GM13977 (cell line): ENCODE measurements around the gene ZSCAN5A.
"Not testable (repeated sequence)": the region's sequence is repeated elsewhere in the genome, so short reads cannot be mapped to it uniquely, and the experiment has no call there.

ENCODE experiments used
- DNase-seq: peaks from one replicate; pipeline ENCODE4 v3.0.0; 2012; ENCODE audit warnings: low spot score
- in situ Hi-C: fragments of 300-500 bp; cut with MboI; formaldehyde crosslinking; loops from one replicate; pipeline ENCODE4 v1.12.0; 2022; ENCODE audit warnings: low sequenced_read_pairs, low pct_unique_long_range_greater_than_20kb, mixed read lengths, inconsistent platforms; ENCODE audit not compliant: unreplicated experiment
- TF ChIP-seq, protein P1 (sequence below): IDR thresholded peaks from 2 replicates; pipeline ENCODE4 v1.5.1; 2012; ENCODE audit warnings: mild to moderate bottlenecking, control low read depth; ENCODE audit not compliant: insufficient read depth; ENCODE audit errors: extremely low read depth, missing control alignments

The ZSCAN5A gene

GRCh38 chr19:56263319-56263718, 51.3 kb downstream of the ZSCAN5A start:
- no peak for DNase-seq
- TF ChIP-seq, protein P1, sequence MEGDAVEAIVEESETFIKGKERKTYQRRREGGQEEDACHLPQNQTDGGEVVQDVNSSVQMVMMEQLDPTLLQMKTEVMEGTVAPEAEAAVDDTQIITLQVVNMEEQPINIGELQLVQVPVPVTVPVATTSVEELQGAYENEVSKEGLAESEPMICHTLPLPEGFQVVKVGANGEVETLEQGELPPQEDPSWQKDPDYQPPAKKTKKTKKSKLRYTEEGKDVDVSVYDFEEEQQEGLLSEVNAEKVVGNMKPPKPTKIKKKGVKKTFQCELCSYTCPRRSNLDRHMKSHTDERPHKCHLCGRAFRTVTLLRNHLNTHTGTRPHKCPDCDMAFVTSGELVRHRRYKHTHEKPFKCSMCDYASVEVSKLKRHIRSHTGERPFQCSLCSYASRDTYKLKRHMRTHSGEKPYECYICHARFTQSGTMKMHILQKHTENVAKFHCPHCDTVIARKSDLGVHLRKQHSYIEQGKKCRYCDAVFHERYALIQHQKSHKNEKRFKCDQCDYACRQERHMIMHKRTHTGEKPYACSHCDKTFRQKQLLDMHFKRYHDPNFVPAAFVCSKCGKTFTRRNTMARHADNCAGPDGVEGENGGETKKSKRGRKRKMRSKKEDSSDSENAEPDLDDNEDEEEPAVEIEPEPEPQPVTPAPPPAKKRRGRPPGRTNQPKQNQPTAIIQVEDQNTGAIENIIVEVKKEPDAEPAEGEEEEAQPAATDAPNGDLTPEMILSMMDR, result no peak
- in situ Hi-C loops, result no loop called here

- DNase-seq, in situ Hi-C loops: not testable (repeated sequence)
Measured at GRCh38 chr19:56261932-56262331, 52.7 kb downstream of the ZSCAN5A start.

DNA sequence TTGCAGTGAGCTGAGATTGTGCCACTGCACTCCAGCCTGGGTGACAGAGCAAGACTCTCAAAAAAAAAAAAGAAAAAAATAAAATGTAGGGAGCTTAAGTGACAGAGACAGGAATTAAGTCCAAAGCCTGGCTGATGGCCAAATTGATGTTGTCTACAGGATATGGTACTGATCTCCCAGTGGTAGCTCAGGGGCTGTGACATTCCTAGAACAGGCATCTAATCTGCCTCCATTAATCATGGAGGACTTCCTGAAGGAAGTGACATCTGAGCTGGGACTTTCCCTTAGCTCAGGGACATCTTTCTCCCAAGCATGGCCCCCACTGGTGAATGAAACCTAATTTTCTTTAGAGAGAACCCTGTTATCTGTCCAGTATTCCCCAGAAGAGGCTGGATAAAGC, 53.5 kb downstream of the ZSCAN5A start:
- TF ChIP-seq, protein P1, result no peak
- in situ Hi-C loops, result no loop called here
- DNase-seq, result no peak

DNA sequence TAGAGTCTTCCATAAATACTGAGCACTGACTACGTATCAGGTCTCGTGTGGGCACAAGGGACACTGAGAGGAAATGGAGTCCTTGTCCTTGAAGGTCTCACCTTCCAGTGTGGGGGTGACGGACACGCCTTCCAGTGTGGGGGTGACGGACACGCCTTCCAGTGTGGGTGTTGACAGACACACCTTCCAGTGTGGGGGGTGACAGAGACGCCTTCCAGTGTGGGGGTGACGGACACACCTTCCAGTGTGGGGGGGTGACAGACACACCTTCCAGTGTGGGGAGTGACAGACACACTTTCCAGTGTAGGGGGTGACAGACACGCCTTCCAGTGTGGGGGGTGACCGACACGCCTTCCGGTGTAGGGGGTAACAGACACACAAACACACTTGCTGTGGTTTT, 56.4 kb downstream of the ZSCAN5A start:
- TF ChIP-seq, protein P1, result no peak
- in situ Hi-C loops, result no loop called here
- no peak for DNase-seq

DNA sequence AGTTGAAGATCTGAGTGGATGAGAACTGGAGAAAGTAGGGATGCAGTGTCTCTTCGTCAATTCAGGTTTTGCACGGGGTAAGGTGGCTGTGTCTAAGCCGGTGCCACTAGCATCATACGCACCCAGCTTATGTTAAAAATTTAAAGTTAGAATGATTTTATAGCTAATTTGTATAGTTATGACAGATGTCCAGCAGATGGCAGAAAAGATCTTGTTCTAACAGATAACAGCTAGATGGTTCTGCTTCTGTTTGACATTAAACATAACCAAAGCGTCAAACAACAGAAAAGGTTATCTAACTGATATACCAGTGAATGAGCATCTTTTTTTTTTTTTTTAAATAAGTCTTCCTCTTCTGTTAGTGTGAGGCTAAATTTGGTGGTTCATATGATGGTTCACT, 60.9 kb downstream of the ZSCAN5A start:
- peak; percentile 64 for DNase-seq
- TF ChIP-seq, protein P1, result peak; percentile 51
- in situ Hi-C loops, result no loop called here

- TF ChIP-seq, protein P1, result peak; percentile 87
- DNase-seq, result peak; percentile 69
- in situ Hi-C loops, result no loop called here
Measured at GRCh38 chr19:56252699-56253422, 61.8 kb downstream of the ZSCAN5A start.

DNA sequence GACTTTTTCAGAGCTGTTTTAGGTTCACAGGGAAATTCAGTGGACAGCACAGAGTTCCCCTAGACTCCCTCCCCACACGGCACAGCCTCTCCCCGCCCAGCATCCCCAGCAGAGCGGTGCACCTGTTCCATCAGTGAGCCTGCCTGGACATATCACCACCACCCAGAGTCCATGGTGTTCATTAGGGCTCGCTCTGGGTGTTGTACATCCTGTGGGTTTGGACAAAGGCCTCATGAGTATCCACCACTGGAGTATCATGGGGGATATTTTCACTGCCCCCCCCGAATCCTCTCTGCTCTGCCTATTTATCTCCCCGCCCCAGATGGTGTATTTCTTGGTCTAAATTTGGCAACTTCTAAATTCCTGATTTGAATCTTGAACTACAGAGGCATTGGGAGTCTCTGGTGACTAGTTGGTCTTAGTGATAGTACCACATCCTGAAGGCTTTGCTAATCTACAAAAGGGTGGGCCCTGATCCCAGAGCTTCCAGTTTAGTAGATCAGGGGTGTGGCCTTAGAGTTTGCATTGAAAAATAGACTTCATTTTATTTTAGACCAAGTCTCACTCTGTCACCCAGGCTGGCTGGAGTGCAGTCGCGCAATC, 65.8 kb downstream of the ZSCAN5A start:
- in situ Hi-C loops, DNase-seq: not testable (repeated sequence)

DNA sequence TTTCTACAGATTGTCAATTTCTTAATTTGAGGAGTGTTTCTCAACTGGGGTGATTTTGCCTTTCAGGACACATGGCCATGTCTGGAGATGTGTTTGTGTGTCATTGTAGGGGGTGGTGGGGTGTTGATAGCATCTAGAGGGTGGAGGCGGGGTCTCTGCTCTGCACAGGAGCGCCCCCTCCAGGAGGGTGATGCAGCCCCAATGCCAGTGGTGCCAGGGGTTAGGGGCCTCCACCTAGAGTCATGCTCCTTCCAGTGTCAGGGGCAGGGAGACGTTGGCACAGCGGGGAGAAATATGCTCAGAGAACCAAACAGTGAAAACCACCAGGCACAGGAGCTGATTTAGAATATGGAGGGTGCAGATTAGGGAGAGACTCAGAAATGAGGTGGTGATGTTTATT, 68.9 kb downstream of the ZSCAN5A start:
- DNase-seq, in situ Hi-C loops: not testable (repeated sequence)
